PC-3 (cell line): ENCODE data around the gene COL2A1.

Source experiments
- CTCF ChIP-seq: fragments of 300-600 bp; sonication (generic); conservative IDR thresholded peaks from 2 replicates; pipeline ENCODE4 v1.5.1; 2017; ENCODE audit warnings: antibody characterized with exemption, low read depth, mild to moderate bottlenecking, low read length
- EZH2 ChIP-seq: fragments of 300-600 bp; sonication (generic); IDR thresholded peaks from one replicate; pipeline ENCODE4 v1.6.1; 2017; ENCODE audit warnings: antibody characterized with exemption, mild to moderate bottlenecking, low read length; ENCODE audit not compliant: unreplicated experiment

- no peak for TF ChIP-seq CTCF
- no peak for TF ChIP-seq EZH2
These were observed 65.2 kb downstream of the COL2A1 start for GRCh38 chr12:47939009-47939601.
